Motor neuron (in vitro differentiated cells): Measurements from ENCODE around the gene ITPKC. TPM values are rescaled to one million over a fixed set of nuclear protein-coding genes. Genes with fewer than 3 reads are reported as not detected.

ENCODE experiments used
- ATAC-seq, 8 experiments: fragments of 200-7000 bp; cut with Tn5 transposase; replicated peaks in 6 of 8; 2 replicates each; pipeline ENCODE4 v1.8.0; 2021; ENCODE audit warnings: mild to moderate bottlenecking in 8 of 8, moderate library complexity in 8 of 8
- H3K27ac ChIP-seq, 2 donors: fragments of 250-450 bp; sonication (Bioruptor Pico); 2 replicates each; pipeline ENCODE4 v1.9.0; 2021; ENCODE audit warnings: antibody characterized with exemption in 2 of 2, mild to moderate bottlenecking in 2 of 2, moderate library complexity in 1 of 2
- H3K4me1 ChIP-seq, 2 donors: fragments of 250-450 bp; sonication (Bioruptor Pico); replicated peaks in 1 of 2; 2 replicates each; pipeline ENCODE4 v1.6.1; 2021; ENCODE audit warnings: antibody characterized with exemption in 2 of 2, mild to moderate bottlenecking in 2 of 2, moderate library complexity in 1 of 2
- H3K4me3 ChIP-seq, 5 donors: fragments of 250-450 bp; sonication (Bioruptor Pico); 2 replicates each; pipeline ENCODE4 v1.9.0; 2021; ENCODE audit warnings: antibody characterized with exemption in 5 of 5, mild to moderate bottlenecking in 5 of 5, moderate library complexity in 4 of 5
- WGBS, 10 experiments: fragments of 450-650 bp; shearing (Covaris generic); methylation state at CpG; one replicate each; pipeline ENCODE4 v1.0.0; 2022; 5-methylcytosine and 5-hydroxymethylcytosine counted together
- in situ Hi-C, 9 experiments: fragments of 400-800 bp; cut with MboI; loops; one replicate each; pipeline ENCODE4 v1.15.0; 2021; ENCODE audit warnings: low sequenced_read_pairs in 9 of 9, low pct_unique_long_range_greater_than_20kb in 2 of 9; ENCODE audit not compliant: unreplicated experiment in 9 of 9
- total RNA-seq, 8 experiments: library from RNA; unstranded; fragments of 300-600 nt; gene quantifications; 2 replicates each; pipeline versions ENCODE4 v1.2.3 to v1.2.4, GENCODE V29; 2022

ITPKC gene
- 10 to 100 TPM in 3 of 8 experiments, 1 to 10 TPM in 5; 7.8 to 13.1 (median 9.2) TPM for total RNA-seq

DNA sequence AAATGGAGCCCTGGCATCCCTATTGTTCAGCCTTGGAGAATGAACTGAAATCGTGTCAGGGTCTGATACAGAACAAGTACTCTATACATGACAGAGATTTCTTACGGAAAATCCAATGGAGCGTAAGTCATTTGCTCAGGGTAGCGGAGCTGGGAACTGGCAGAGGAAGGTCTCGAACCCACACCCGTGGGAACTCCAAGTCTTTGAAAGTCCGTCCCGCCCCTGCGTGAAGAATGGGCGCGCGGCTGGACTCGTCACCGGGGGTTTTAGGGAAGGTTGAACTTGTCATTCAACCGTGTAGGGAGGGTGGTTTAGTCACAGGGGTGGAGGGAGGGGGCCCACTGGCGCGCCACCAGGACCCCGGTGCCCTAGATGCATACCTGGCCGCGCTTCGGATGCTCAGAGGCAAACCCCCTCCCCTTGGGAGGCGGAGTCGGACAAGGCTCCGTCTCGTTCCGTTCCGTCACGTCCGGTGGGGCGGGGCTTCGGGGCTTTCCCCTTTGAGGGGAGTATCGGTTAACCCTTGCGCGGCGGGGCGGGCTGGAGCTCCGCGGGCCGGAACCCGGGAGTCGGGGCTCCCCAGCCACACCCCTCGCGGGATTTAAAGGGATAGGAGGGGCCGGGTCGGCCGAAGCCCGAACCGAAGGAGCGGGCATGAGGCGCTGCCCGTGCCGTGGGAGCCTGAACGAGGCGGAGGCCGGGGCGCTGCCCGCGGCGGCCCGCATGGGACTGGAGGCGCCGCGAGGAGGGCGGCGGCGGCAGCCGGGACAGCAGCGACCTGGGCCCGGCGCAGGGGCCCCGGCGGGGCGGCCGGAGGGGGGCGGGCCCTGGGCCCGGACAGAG is at the start of gene ITPKC, which contains the start of gene COQ8B:
Gene ITPKC, plus strand, starts transcription at position 631 of the 843 bp plus-strand sequence. Its CDS starts 24 bp downstream, at position 655.
Gene COQ8B, minus strand, starts transcription at position 405 of the 843 bp plus-strand sequence. CDS start 2,254 bp downstream, outside the sequence.
- peak within 1 kb of the TSS; percentile 81 to 87 for H3K27ac ChIP-seq
- in situ Hi-C loops = no loop called here
- peaks cover 18% of the 10 kb centered on the region in 2 donors for H3K4me1 ChIP-seq
- H3K4me3 ChIP-seq = peak within 1 kb of the TSS; percentile 62 to 84 (median 79)
- WGBS, 10 experiments = 0 to 4% (median 0%) methylated on average over 3 to 10 of the region's 76 CpGs; no CpG with 5 or more reads in 4 of the 10 experiments
- peak; percentile 21 to 73 (median 65) for ATAC-seq

DNA sequence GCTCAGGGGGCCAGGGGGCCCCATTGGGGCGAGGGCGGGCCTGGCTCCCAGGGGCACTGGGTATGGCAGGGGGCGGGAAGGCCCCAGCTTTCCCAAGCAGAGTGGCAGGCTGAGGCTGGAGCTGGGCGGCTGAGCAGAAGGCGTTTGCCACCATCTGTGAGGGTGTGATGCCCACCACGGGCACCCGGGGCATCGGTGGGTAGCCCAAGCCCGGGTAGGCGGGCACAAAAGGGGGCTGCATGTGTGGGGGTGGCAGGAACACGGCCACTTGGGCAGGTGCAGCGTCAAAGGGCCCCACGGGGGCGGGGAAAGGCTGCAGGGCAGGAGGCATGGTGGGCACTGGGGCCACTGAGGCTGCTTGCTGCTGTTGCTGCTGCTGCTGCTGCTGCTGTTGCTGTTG is 49.3 kb upstream of the ITPKC start:
- no peak for ATAC-seq
- no CpG with 5 or more reads among the region's 14 CpGs for WGBS, 10 experiments
- H3K27ac ChIP-seq = no peak overlapping the region
- peaks cover 4 to 7% of the 10 kb centered on the region in 2 donors for H3K4me1 ChIP-seq
- H3K4me3 ChIP-seq = no peak overlapping the region
- in situ Hi-C loops = loop anchor here in 6 of 9 experiments (25.0 kb wide), 2 partner anchors 145 to 595 kb away; partner anchors contain the start of gene HNRNPUL1 (in 5 of the 6)

GRCh38 chr19:40668991-40669614 is 47.8 kb upstream of the ITPKC start:
- in situ Hi-C loops = loop anchor here in 6 of 9 experiments (25.0 kb wide), 2 partner anchors 143 to 593 kb away; partner anchors contain the start of gene HNRNPUL1 (in 5 of the 6)

DNA sequence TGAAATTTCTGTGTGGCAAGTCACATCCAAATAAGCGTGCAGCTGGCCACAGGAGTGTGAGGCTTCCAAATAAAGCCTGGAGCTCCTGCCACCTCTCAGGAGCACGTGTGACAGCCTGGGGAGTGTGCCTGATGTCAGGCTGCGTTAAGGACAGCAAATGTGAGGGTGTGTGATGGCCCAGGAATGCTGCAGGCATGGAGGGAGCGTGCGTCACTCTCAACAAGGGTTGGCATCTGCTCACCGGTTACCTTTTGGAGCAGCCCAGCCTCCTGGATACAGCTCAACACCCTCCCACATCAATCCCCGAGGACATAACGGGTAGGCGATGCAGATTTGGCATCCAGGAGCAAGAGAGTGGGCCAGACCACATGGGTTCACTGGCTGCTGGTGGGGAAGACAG is 45.5 kb upstream of the ITPKC start:
- no peaks in the 10 kb centered on the region for H3K4me1 ChIP-seq
- 88 to 100% (median 100%) methylated on average over 2 to 6 of the region's 9 CpGs; no CpG with 5 or more reads in 7 of the 10 experiments for WGBS, 10 experiments
- ATAC-seq = no peak
- in situ Hi-C loops = loop anchor here in 6 of 9 experiments (25.0 kb wide), 2 partner anchors 141 to 591 kb away; partner anchors contain the start of gene HNRNPUL1 (in 5 of the 6)
- no peak overlapping the region for H3K4me3 ChIP-seq
- no peak overlapping the region for H3K27ac ChIP-seq

More at GRCh38 chr19:40668991-40669614, 47.8 kb upstream of the ITPKC start:
- ATAC-seq = no peak
- no peak overlapping the region for H3K27ac ChIP-seq
- WGBS, 10 experiments = 72 to 100% (median 90%) methylated on average over 1 to 6 of the region's 7 CpGs
- no peak overlapping the region for H3K4me3 ChIP-seq
- H3K4me1 ChIP-seq = peaks cover 0 to under 1% of the 10 kb centered on the region in 2 donors

DNA sequence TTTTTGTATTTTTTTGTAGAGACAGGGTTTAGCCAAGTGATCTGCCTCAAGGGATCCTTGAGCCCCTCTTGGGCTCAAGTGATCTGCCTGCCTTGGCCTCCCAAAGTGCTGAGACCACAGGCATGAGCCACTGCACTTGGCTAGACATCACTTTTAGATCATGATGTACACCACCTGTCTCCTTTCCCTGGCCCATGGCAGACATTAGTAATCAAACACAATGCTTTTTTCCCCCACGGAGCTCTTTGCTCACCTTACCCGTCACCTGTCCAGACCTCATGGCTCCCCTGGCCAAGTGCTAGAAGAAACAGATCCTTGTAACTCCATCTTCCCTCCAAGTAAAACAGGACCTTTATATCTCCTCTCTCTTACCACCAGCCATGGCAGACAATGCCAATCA is 44.9 kb upstream of the ITPKC start:
- WGBS, 10 experiments = 75 to 100% (median 93%) methylated on average over 1 to 2 of the region's 2 CpGs; no CpG with 5 or more reads in 6 of the 10 experiments
- H3K4me1 ChIP-seq = no peaks in the 10 kb centered on the region
- no peak for ATAC-seq
- in situ Hi-C loops = loop anchor here in 6 of 9 experiments (25.0 kb wide), 2 partner anchors 140 to 590 kb away; partner anchors contain the start of gene HNRNPUL1 (in 5 of the 6)
- H3K4me3 ChIP-seq = no peak overlapping the region
- no peak overlapping the region for H3K27ac ChIP-seq

GRCh38 chr19:40672573-40673299 is 44.2 kb upstream of the ITPKC start:
- H3K4me1 ChIP-seq = no peaks in the 10 kb centered on the region
- H3K4me3 ChIP-seq = no peak overlapping the region
- 77 to 100% (median 92%) methylated on average over 2 to 7 of the region's 7 CpGs; no CpG with 5 or more reads in 2 of the 10 experiments for WGBS, 10 experiments
- in situ Hi-C loops = loop anchor here in 6 of 9 experiments (25.0 kb wide), 2 partner anchors 140 to 590 kb away; partner anchors contain the start of gene HNRNPUL1 (in 5 of the 6)
- no peak overlapping the region for H3K27ac ChIP-seq
- no peak for ATAC-seq

GRCh38 chr19:40673397-40673796 is 43.5 kb upstream of the ITPKC start:
- no peak overlapping the region for H3K27ac ChIP-seq
- ATAC-seq = no peak
- in situ Hi-C loops = loop anchor here in 6 of 9 experiments (25.0 kb wide), 2 partner anchors 139 to 589 kb away; partner anchors contain the start of gene HNRNPUL1 (in 5 of the 6)

DNA sequence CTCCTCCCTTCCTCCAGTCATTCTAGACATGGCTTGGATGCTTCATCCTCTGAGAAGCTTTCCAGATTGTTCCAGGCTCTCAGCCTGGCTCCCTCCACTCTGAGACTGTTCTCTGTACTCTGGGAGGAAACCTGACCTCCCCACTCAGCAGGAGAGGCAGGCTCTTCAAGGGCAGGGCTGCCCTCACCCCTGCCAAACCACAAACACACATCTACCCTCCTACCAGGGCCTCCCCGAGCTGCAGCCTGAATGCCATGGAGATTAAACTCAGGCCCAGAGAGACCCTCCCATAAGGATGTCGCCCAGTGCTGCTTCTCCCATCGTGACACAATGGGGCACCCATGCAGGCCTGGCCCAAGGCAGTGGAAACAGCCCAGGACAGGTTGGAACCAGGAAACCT is 42.6 kb upstream of the ITPKC start:
- 60 to 100% methylated on average over 1 to 2 of the region's 3 CpGs; no CpG with 5 or more reads in 8 of the 10 experiments for WGBS, 10 experiments
- Histone ChIP-seq H3K27ac (no peak overlapping the region), H3K4me3 (no peak overlapping the region), H3K4me1 (no peaks in the 10 kb centered on the region)
- ATAC-seq = peak in 2 of 8 experiments; percentile 31 to 72
- in situ Hi-C loops = loop anchor here in 6 of 9 experiments (25.0 kb wide), 2 partner anchors 138 to 588 kb away; partner anchors contain the start of gene HNRNPUL1 (in 5 of the 6)

More at GRCh38 chr19:40673397-40673796, 43.5 kb upstream of the ITPKC start:
- 85 to 100% (median 90%) methylated on average over 2 to 4 of the region's 11 CpGs; no CpG with 5 or more reads in 7 of the 10 experiments for WGBS, 10 experiments
- Histone ChIP-seq H3K4me3 (no peak overlapping the region), H3K4me1 (no peaks in the 10 kb centered on the region)

DNA sequence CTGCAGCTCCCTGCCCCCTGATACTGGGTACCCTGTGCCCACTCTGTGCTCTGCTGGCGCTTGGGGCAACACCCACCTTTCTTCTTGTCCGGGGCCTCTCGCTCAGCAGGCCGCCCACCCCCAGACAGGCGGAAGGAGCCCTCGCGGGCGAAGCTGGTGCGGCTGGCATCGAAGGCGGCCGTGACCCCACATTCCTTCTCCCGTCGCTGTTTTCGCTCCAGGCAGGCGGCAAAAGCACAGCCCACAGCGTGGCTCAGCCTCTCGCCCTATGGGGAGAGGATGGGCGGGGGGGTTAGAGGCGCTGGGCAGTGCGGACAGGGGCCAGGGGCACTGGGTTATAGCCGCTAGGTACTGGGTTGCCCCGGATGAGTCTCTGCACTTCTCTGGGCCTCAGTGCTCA is 39.8 kb upstream of the ITPKC start:
- ATAC-seq = no peak
- Histone ChIP-seq H3K4me1 (no peaks in the 10 kb centered on the region), H3K27ac (no peak overlapping the region), H3K4me3 (no peak overlapping the region)
- 90 to 100% (median 100%) methylated on average over 1 to 4 of the region's 23 CpGs; no CpG with 5 or more reads in 7 of the 10 experiments for WGBS, 10 experiments
- in situ Hi-C loops = no loop called here

GRCh38 chr19:40681039-40681438 is 35.9 kb upstream of the ITPKC start:
- WGBS, 10 experiments = 80 to 84% (median 83%) methylated on average over 1 to 3 of the region's 4 CpGs; no CpG with 5 or more reads in 7 of the 10 experiments
- Histone ChIP-seq H3K27ac (no peak overlapping the region), H3K4me1 (no peaks in the 10 kb centered on the region), H3K4me3 (no peak overlapping the region)
- in situ Hi-C loops = no loop called here
- ATAC-seq = no peak

GRCh38 chr19:40682431-40682964 is 34.4 kb upstream of the ITPKC start:
- H3K4me3 ChIP-seq = no peak overlapping the region
- no peak overlapping the region for H3K27ac ChIP-seq
- in situ Hi-C loops = no loop called here
- H3K4me1 ChIP-seq = no peaks in the 10 kb centered on the region
- 38 to 100% (median 90%) methylated on average over 1 to 3 of the region's 18 CpGs; no CpG with 5 or more reads in 5 of the 10 experiments for WGBS, 10 experiments
- ATAC-seq = peak in 1 of 8 experiments; percentile 19

GRCh38 chr19:40683437-40683836 is 33.5 kb upstream of the ITPKC start:
- in situ Hi-C loops = no loop called here
- Histone ChIP-seq H3K4me3 (no peak overlapping the region), H3K4me1 (peaks cover 7 to 8% of the 10 kb centered on the region in 2 donors), H3K27ac (no peak overlapping the region)
- no peak for ATAC-seq
- 83 to 100% (median 92%) methylated on average over 1 to 9 of the region's 9 CpGs; no CpG with 5 or more reads in 5 of the 10 experiments for WGBS, 10 experiments
